ENCODE measurements around the gene CCNE1.

CCNE1 gene

GRCh38 chr19:29844891-29845573 lies 33.2 kb downstream of the CCNE1 start:
- DNase-seq (ENCODE audit: low spot score) = peak; percentile 97

GRCh38 chr19:29845574-29846176 lies 33.9 kb downstream of the CCNE1 start:
- peak; percentile 18 for DNase-seq (ENCODE audit: low spot score)

- no peak for DNase-seq (ENCODE audit: low spot score)
Observed at GRCh38 chr19:29849208-29849607, 37.4 kb downstream of the CCNE1 start.

GRCh38 chr19:29850482-29850881 lies 38.7 kb downstream of the CCNE1 start:
- no peak for DNase-seq (ENCODE audit: low spot score)

- DNase-seq (ENCODE audit: low spot score) = no peak
Observed at GRCh38 chr19:29851769-29852521, 40.2 kb downstream of the CCNE1 start.

- DNase-seq (ENCODE audit: low spot score) = no peak
Observed at GRCh38 chr19:29854033-29854432, 42.2 kb downstream of the CCNE1 start.

GRCh38 chr19:29855087-29855486 lies 43.3 kb downstream of the CCNE1 start:
- no peak for DNase-seq (ENCODE audit: low spot score)

- DNase-seq (ENCODE audit: low spot score) = no peak
Observed at GRCh38 chr19:29855741-29856500, 44.1 kb downstream of the CCNE1 start.

GRCh38 chr19:29858000-29858596 lies 46.3 kb downstream of the CCNE1 start:
- DNase-seq (ENCODE audit: low spot score) = peak; percentile 31

GRCh38 chr19:29858621-29859020 lies 46.8 kb downstream of the CCNE1 start:
- no peak for DNase-seq (ENCODE audit: low spot score)

- no peak for DNase-seq (ENCODE audit: low spot score)
Observed at GRCh38 chr19:29860492-29860891, 48.7 kb downstream of the CCNE1 start.

- DNase-seq (ENCODE audit: low spot score) = no peak
Observed at GRCh38 chr19:29861574-29861973, 49.8 kb downstream of the CCNE1 start.

GRCh38 chr19:29866011-29866410 lies 54.2 kb downstream of the CCNE1 start:
- no peak for DNase-seq (ENCODE audit: low spot score)

GRCh38 chr19:29867984-29868383 lies 56.2 kb downstream of the CCNE1 start:
- DNase-seq (ENCODE audit: low spot score) = no peak

- no peak for DNase-seq (ENCODE audit: low spot score)
Observed at GRCh38 chr19:29871143-29871542, 59.4 kb downstream of the CCNE1 start.

- DNase-seq (ENCODE audit: low spot score) = peak; percentile 16
Observed at GRCh38 chr19:29872224-29872731, 60.5 kb downstream of the CCNE1 start.

GRCh38 chr19:29873024-29873800 lies 61.4 kb downstream of the CCNE1 start:
- DNase-seq (ENCODE audit: low spot score) = peak; percentile 52
